ENCODE results near the gene DEGS2.
"Not testable (repeated sequence)": the region's sequence is repeated elsewhere in the genome, so short reads cannot be mapped to it uniquely, and the experiment has no call there.

Gene DEGS2

DNA sequence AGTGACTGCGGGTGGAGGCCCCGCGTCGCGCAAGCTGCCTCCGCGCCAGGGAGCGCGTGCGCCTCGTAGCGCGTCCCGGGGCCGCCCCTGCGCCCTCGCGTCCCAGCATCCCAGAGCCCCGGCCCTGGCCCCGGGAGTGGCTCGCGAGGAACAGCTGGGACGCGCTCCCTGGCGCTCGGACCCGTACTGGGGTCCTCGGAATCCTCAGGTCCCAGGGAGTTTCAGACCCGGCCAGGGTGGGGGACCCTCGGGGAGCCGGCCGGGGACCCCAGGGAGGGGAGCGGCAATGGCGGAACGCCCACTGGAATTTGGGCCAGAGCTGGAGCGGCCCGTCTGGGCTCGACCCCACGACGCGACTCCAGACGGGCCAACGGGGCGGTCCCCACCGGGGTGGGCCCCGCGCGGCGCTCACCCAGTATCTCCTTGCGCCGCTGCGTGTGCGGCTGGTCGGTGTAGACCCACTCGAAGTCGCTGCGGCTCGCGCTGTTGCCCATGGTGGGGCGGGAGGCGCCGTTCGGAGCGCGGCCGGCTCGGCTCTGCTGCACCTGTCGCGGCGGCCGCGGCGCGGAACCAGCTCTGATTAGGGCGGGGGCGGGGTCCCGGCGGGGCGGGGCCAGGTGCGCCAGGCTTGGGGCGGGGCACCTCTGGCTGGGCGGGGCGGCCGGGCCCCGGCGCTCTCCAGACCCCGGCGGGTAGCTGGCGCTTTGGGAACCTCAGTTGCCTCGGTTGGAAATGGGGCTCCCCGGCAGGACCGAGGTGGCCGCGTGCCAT lies at the start of gene DEGS2:
TSS of gene DEGS2 (minus strand) at position 552 of the 771 bp plus-strand sequence. CDS start at position 494, 58 bp downstream.
- DNase-seq, result no peak

GRCh38 chr14:100208136-100208535 lies 48.7 kb upstream of the DEGS2 start:
- DNase-seq, result not testable (repeated sequence)

- DNase-seq, result not testable (repeated sequence)
Observed at GRCh38 chr14:100207588-100207987, 48.1 kb upstream of the DEGS2 start.

GRCh38 chr14:100204835-100205167 lies 45.4 kb upstream of the DEGS2 start:
- DNase-seq, result not testable (repeated sequence)

GRCh38 chr14:100203962-100204834 lies 44.8 kb upstream of the DEGS2 start:
- DNase-seq, result peak; percentile 26

GRCh38 chr14:100203146-100203545 lies 43.7 kb upstream of the DEGS2 start:
- DNase-seq, result no peak

GRCh38 chr14:100202712-100203111 lies 43.3 kb upstream of the DEGS2 start:
- DNase-seq, result no peak

- DNase-seq, result no peak
Observed at GRCh38 chr14:100201701-100202100, 42.3 kb upstream of the DEGS2 start.

DNA sequence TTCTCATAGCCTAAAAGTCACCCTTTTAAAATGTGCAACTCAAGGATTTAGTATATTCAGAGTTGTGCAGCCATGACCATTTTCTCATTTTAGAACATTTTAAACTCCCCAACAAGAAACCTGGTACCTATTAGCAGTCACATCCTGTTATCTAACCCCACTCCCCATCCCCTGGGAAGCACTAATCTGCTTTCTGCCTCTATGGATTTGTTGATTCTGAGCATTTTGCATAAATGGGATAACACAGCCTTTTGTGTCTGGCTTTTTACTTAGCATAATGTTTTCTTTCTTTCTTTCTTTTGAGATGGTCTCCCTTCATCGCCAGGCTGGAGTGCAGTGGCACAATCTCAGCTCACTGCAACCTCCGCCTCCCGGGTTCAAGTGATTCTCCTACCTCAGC lies 40.9 kb upstream of the DEGS2 start:
- DNase-seq, result no peak

GRCh38 chr14:100199240-100199860 lies 39.9 kb upstream of the DEGS2 start:
- DNase-seq, result no peak

GRCh38 chr14:100193417-100194357 lies 34.2 kb upstream of the DEGS2 start:
- no peak for DNase-seq

- peak; percentile 98 for DNase-seq
Observed at GRCh38 chr14:100192672-100193416, 33.4 kb upstream of the DEGS2 start.

DNA sequence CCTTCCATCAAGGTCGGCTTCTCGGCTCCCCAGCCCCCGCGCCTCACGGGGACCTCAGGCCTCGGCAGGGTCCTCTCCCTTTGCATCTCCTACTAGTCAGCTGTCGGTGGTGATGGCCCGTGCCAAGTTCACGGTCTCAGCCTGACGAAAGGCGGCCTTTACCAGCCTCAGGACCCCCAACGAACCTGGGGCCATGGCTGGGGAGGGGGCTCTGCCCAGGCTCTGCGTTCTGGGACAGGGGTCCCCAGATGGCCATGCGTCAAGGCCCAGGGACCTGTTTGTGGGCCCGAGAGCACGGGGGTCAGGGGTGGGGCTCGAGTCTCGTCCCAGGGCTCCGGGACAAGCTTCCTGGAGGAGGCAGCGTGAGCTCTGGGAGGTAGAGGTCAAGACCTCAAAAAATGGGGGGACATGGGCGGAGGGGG lies 32.8 kb upstream of the DEGS2 start:
- DNase-seq, result no peak

GRCh38 chr14:100191584-100192249 lies 32.3 kb upstream of the DEGS2 start:
- DNase-seq, result no peak

- no peak for DNase-seq
Observed at GRCh38 chr14:100190126-100190525, 30.7 kb upstream of the DEGS2 start.

GRCh38 chr14:100188392-100189030 lies 29.1 kb upstream of the DEGS2 start:
- DNase-seq, result no peak

GRCh38 chr14:100187247-100187833 lies 27.9 kb upstream of the DEGS2 start:
- DNase-seq, result no peak

DNA sequence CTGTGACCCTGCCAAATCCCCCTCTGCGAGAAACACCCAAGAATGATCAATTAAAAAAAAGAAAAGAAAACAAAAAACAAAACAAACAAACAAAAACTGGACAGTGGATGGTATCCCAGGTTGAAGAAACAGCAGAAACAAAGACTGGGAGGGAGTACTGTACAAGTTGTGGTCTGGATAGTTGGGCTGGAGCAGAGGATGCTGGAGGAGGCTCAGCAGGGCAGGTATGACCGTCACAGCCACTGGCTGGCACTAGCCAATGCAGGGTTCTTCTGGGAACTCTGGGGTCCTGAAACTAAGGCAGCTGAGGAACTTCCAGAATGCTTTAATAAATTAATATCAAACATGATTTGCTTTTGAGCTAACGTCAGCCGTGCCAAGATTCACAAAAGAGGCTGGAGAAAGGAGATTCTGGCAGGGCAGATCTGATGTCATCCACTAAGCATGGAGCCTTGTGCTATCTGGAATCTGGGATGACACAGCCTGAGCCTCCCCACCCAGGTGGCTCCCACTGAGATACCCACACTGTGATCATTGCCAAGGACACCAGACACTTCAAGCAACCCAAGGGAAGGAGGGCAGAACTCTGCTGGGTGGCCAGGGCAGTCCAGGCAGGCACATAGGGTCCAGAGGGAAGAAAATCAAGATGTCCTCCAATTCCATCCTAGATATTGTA lies 22.6 kb upstream of the DEGS2 start:
- peak; percentile 16 for DNase-seq

GRCh38 chr14:100180671-100181070 lies 21.2 kb upstream of the DEGS2 start:
- DNase-seq, result not testable (repeated sequence)

- no peak for DNase-seq
Observed at GRCh38 chr14:100178691-100179090, 19.2 kb upstream of the DEGS2 start.

All from fibroblast of upper back skin (primary cell).